ENCODE measurements around the gene DOCK4. TPM values are rescaled to one million over a fixed set of nuclear protein-coding genes. Genes with fewer than 3 reads are reported as not detected.
A peak's percentile ranks its signal among the peaks of the same experiment; 100 is the strongest.

Gene DOCK4
- total and polyA plus RNA-seq, 2 of the 8 experiments (the other 6 are each of a cell fraction or from before 2014, with no cell fraction given) = 5.1 to 23.6 TPM

DNA sequence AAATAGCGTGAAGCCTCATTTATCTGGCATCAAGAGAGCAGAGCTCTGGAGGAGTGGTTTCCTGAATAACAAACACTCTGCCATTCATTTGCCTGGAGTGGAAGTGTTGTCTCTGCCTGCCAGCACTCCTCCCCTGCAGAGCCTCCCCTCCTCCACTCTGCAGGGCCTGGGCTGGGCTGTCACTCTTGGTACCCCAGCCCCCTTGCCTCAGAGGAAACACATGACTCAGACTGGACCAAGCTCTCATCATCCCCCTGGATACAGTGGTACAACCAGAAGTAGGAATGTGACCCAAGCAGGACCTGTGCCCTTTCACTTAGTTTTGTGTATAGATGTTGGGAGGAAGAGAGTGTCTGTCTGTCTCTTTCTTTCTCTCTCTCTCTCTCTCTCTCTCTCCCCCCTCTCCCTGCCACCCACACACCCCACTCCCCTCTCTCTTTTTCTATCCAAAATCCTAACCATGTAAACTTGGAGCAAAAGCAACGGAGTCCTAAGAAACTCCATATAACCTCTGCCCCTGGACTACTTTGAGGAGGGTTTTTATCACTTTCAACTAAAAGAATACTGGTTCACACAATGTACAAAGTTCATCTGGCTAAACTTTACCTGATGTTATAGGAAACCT, 43.9 kb downstream of the DOCK4 start (continued):
- TF ChIP-seq, protein P1, sequence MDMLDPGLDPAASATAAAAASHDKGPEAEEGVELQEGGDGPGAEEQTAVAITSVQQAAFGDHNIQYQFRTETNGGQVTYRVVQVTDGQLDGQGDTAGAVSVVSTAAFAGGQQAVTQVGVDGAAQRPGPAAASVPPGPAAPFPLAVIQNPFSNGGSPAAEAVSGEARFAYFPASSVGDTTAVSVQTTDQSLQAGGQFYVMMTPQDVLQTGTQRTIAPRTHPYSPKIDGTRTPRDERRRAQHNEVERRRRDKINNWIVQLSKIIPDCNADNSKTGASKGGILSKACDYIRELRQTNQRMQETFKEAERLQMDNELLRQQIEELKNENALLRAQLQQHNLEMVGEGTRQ (IDR thresholded peaks at IDR 0.05; ENCODE audit: low read length) = 0 out of 2 replicates have a peak, but pooled peaks have one; percentile 27
- TF ChIP-seq, protein P2, sequence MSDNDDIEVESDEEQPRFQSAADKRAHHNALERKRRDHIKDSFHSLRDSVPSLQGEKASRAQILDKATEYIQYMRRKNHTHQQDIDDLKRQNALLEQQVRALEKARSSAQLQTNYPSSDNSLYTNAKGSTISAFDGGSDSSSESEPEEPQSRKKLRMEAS (IDR thresholded peaks at IDR 0.05) = peak; percentile 53; the same call in 1 of the 2 replicates
- TF ChIP-seq BACH1 (IDR thresholded peaks at IDR 0.05; ENCODE audit: low read length) = 0 out of 2 replicates have a peak, but pooled peaks have one; percentile 34
- peak; percentile 14 to 16; a peak in 3 of 4 replicates for TF ChIP-seq RAD21 (IDR thresholded peaks at IDR 0.05 in 1 of 2, conservative IDR thresholded peaks at IDR 0.05 in 1 of 2; ENCODE audit: low read depth in 2 of 2, low read length in 2 of 2)
- 0 out of 2 replicates have a peak, but pooled peaks have one; percentile 24 for TF ChIP-seq POLR2AphosphoS5 (IDR thresholded peaks at IDR 0.05; ENCODE audit: low read depth, low read length)
- no peak for TF ChIP-seq SIRT6 (IDR thresholded peaks at IDR 0.05; ENCODE audit: low read length)
- TF ChIP-seq CHD2 (IDR thresholded peaks at IDR 0.05; ENCODE audit: low read length) = peak; percentile 66; the same call in 1 of the 2 replicates
- TF ChIP-seq CREB1 (IDR thresholded peaks at IDR 0.05) = 0 out of 2 replicates have a peak, but pooled peaks have one; percentile 15
- TF ChIP-seq ASH2L (IDR thresholded peaks at IDR 0.05; ENCODE audit: low read length) = peak; percentile 59
- no peak; the same call in 1 of the 2 replicates for TF ChIP-seq CHD1 (IDR thresholded peaks at IDR 0.05; ENCODE audit: low read depth, low read length)
- TF ChIP-seq KDM4A (IDR thresholded peaks at IDR 0.05; ENCODE audit: low read depth, low read length, severe bottlenecking) = no peak
- no peak for TF ChIP-seq JUN (IDR thresholded peaks at IDR 0.05; ENCODE audit: low read depth, low read length)
- peak in 1 of 2 experiments; percentile 78; a peak in 1 of 3 replicates for TF ChIP-seq EP300 (IDR thresholded peaks at IDR 0.05; ENCODE audit: borderline replicate concordance in 1 of 2, low read depth in 2 of 2, low read length in 2 of 2)
- no peak for TF ChIP-seq TCF12 (IDR thresholded peaks at IDR 0.05; ENCODE audit: low read depth, low read length)
- TF ChIP-seq ZNF274 (IDR thresholded peaks at IDR 0.05; ENCODE audit: borderline replicate concordance, extremely low read depth, low read length) = no peak
- peak; percentile 81 for TF ChIP-seq CTBP2 (IDR thresholded peaks at IDR 0.05; ENCODE audit: borderline replicate concordance, insufficient read depth, insufficient read length, low read length)
- TF ChIP-seq RXRA (IDR thresholded peaks at IDR 0.05; ENCODE audit: insufficient read depth, low read depth, low read length) = 0 out of 2 replicates have a peak, but pooled peaks have one; percentile 22
- TF ChIP-seq CBX5 (IDR thresholded peaks at IDR 0.05; ENCODE audit: low read depth, low read length) = no peak

Data from H1 (cell line).